HepG2 (cell line): ENCODE results near the gene FUT3. TPM values are rescaled to one million over a fixed set of nuclear protein-coding genes. Genes with fewer than 3 reads are reported as not detected.

Experiments used
- ETV6 ChIP-seq: sonication (generic); formaldehyde crosslinking; conservative IDR thresholded peaks from 2 replicates; pipeline ENCODE4 v1.4.0; 2020; ENCODE audit warnings: missing genetic modification reagents
- NCOA5 ChIP-seq: sonication (generic); formaldehyde crosslinking; IDR thresholded peaks from 2 replicates; pipeline ENCODE4 v1.4.0; 2020; ENCODE audit warnings: missing genetic modification reagents
- NFE2L2 ChIP-seq: fragments of 150-350 bp; IDR thresholded peaks from 2 replicates; pipeline ENCODE4 v1.6.1; 2014; ENCODE audit warnings: low read length
- SALL2 ChIP-seq: sonication (generic); formaldehyde crosslinking; IDR thresholded peaks from 2 replicates; pipeline ENCODE4 v1.8.1; 2023; ENCODE audit warnings: mild to moderate bottlenecking, missing genetic modification reagents, inconsistent platforms
- SOX13 ChIP-seq, 3 experiments: fragments of 450-650 bp in 1 of 3; sonication (generic) in 1 of 3; formaldehyde crosslinking in 1 of 3; IDR thresholded peaks in 2 of 3; conservative IDR thresholded peaks in 1 of 3; 2 replicates each; pipeline versions ENCODE4 v1.5.0 to v1.6.1; 2016 to 2020; ENCODE audit warnings: antibody characterized with exemption in 1 of 3, mild to moderate bottlenecking in 1 of 3, missing compliant biosample characterization in 1 of 3, missing genetic modification reagents in 1 of 3, moderate library complexity in 1 of 3
- TARDBP ChIP-seq: sonication (generic); formaldehyde crosslinking; IDR thresholded peaks from 2 replicates; pipeline ENCODE4 v1.8.0; 2022; ENCODE audit warnings: mild to moderate bottlenecking, missing genetic modification reagents
- ZNF180 ChIP-seq: sonication (generic); formaldehyde crosslinking; IDR thresholded peaks from 2 replicates; pipeline ENCODE4 v1.4.0; 2020; ENCODE audit warnings: low read depth, missing genetic modification reagents, borderline replicate concordance
- ZNF256 ChIP-seq: sonication (generic); formaldehyde crosslinking; conservative IDR thresholded peaks from 2 replicates; pipeline ENCODE4 v1.4.0; 2020; ENCODE audit warnings: missing genetic modification reagents
- ZNF547 ChIP-seq: sonication (generic); formaldehyde crosslinking; IDR thresholded peaks from 2 replicates; pipeline ENCODE4 v1.5.1; 2020; ENCODE audit warnings: mild to moderate bottlenecking, missing genetic modification reagents
- ZSCAN22 ChIP-seq: sonication (generic); formaldehyde crosslinking; IDR thresholded peaks from 2 replicates; pipeline ENCODE4 v1.4.0; 2020; ENCODE audit warnings: mild to moderate bottlenecking, missing genetic modification reagents
- polyA plus RNA-seq, 8 experiments: library from polyadenylated mRNA; depleted of rRNA in 3 of 8; stranded (reverse) in 7 of 8; unstranded in 1 of 8; fragments of >200 nt; fragmentation: Illumina TruSeq in 4 of 8; extraction: Trizol in 4 of 8; gene quantifications; 2 replicates each; pipeline versions ENCODE4 v1.2.1 to v1.2.3, GENCODE V29; 2011 to 2016; ENCODE audit warnings: low read depth in 4 of 8, missing spikeins in 1 of 8, mixed read lengths in 1 of 8; ENCODE audit not compliant: insufficient read depth in 1 of 8
- total RNA-seq, 5 experiments: library from RNA; depleted of rRNA; stranded (reverse); fragments of >200 nt; fragmentation: Illumina TruSeq; extraction: Trizol; gene quantifications; 2 replicates each; pipeline ENCODE4 v1.2.3, GENCODE V29; 2016; ENCODE audit warnings: low read depth in 1 of 5
- TF ChIP-seq, protein P1 (sequence below), 2 experiments: sonication (generic) in 1 of 2; formaldehyde crosslinking in 1 of 2; IDR thresholded peaks; 2 replicates each; pipeline versions ENCODE4 v1.4.0 to v1.6.1; 2018 to 2020; ENCODE audit warnings: missing genetic modification reagents in 2 of 2, borderline replicate concordance in 1 of 2, low read depth in 1 of 2, mild to moderate bottlenecking in 1 of 2, missing biosample characterization in 1 of 2
- TF ChIP-seq, protein P2 (sequence below): sonication (generic); formaldehyde crosslinking; IDR thresholded peaks from 2 replicates; pipeline ENCODE4 v1.8.0; 2022; ENCODE audit warnings: mild to moderate bottlenecking, missing genetic modification reagents, borderline replicate concordance
- TF ChIP-seq, protein P3 (sequence below): sonication (generic); formaldehyde crosslinking; IDR thresholded peaks from 2 replicates; pipeline ENCODE4 v1.9.0; 2021; ENCODE audit warnings: missing genetic modification reagents, mild to moderate bottlenecking, borderline replicate concordance
- TF ChIP-seq, protein P4 (sequence below): sonication (generic); formaldehyde crosslinking; IDR thresholded peaks from 2 replicates; pipeline ENCODE4 v1.5.1; 2020; ENCODE audit warnings: mild to moderate bottlenecking, missing genetic modification reagents, moderate library complexity
- TF ChIP-seq, protein P5 (sequence below): sonication (generic); formaldehyde crosslinking; IDR thresholded peaks from 2 replicates; pipeline ENCODE4 v1.4.0; 2020; ENCODE audit warnings: low read depth, mild to moderate bottlenecking, missing genetic modification reagents

Gene FUT3
- total and polyA plus RNA-seq, 2 of the 13 experiments (the other 11 are each of a cell fraction or from before 2014, with no cell fraction given): 0.53 to 1.1 TPM

DNA sequence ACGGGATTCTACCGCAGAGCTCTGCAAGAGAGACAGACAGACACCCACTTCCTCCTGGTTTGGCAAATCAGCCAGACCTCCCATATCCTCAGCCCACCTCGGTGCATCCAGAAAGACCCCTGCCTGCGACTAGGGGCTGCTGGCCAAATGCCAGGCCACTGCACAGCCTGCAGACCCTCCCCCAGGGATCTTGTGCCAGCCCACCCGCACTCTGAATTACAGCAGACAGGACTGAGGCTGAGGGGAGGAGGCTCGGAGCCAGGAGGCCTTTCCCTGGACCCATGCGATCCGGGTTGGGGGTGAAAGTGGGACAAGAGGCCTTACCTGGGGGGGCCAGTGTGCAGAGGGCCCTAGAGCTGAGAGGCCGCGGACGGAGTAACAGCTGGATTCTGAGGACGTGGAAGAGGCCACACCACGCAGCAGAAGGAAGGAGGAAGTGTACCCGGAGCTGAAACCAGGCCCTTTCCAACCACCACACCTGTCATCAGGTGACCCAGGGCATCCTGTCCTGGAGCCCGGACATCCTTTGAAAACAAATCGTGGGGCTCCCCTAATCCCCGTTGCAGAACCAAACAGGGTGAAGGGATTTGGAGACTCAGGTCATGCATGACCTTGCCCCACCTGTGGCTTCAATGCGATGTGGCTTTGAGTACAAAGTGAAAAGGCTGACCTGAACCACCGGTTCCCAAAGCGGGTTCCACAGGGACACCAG, 12.7 kb downstream of the FUT3 start (continued):
- TF ChIP-seq, protein P1, sequence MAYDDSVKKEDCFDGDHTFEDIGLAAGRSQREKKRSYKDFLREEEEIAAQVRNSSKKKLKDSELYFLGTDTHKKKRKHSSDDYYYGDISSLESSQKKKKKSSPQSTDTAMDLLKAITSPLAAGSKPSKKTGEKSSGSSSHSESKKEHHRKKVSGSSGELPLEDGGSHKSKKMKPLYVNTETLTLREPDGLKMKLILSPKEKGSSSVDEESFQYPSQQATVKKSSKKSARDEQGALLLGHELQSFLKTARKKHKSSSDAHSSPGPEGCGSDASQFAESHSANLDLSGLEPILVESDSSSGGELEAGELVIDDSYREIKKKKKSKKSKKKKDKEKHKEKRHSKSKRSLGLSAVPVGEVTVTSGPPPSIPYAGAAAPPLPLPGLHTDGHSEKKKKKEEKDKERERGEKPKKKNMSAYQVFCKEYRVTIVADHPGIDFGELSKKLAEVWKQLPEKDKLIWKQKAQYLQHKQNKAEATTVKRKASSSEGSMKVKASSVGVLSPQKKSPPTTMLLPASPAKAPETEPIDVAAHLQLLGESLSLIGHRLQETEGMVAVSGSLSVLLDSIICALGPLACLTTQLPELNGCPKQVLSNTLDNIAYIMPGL (CRISPR knock-in tag; IDR thresholded peaks at IDR 0.05; ENCODE audit: borderline replicate concordance in 1 of 2, low read depth in 1 of 2): peak in 1 of 2 experiments; percentile 41; a peak in 1 of 4 replicates
- TF ChIP-seq NFE2L2 (no peak), NCOA5 (CRISPR knock-in tag) (no peak), ZNF180 (no peak), SOX13 (IDR thresholded peaks at IDR 0.05) (no peak), SOX13 (CRISPR knock-in tag; conservative IDR thresholded peaks at IDR 0.05 in 1 of 2, IDR thresholded peaks at IDR 0.05 in 1 of 2) (no peak), SALL2 (CRISPR knock-in tag) (0 out of 2 replicates have a peak, but pooled peaks have one; percentile 16), ZSCAN22 (CRISPR knock-in tag) (no peak), TARDBP (no peak; the same call in 1 of the 2 replicates), ZNF547 (no peak; the same call in 1 of the 2 replicates), ETV6 (CRISPR knock-in tag) (no peak), ZNF256 (CRISPR knock-in tag) (peak; percentile 62; the same call in 1 of the 2 replicates)
- TF ChIP-seq, protein P2, sequence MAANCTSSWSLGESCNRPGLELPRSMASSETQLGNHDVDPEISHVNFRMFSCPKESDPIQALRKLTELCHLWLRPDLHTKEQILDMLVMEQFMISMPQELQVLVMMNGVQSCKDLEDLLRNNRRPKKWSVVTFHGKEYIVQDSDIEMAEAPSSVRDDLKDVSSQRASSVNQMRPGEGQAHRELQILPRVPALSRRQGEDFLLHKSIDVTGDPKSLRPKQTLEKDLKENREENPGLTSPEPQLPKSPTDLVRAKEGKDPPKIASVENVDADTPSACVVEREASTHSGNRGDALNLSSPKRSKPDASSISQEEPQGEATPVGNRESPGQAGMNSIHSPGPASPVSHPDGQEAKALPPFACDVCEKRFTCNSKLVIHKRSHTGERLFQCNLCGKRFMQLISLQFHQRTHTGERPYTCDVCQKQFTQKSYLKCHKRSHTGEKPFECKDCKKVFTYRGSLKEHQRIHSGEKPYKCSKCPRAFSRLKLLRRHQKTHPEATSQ: no peak
- TF ChIP-seq, protein P3, sequence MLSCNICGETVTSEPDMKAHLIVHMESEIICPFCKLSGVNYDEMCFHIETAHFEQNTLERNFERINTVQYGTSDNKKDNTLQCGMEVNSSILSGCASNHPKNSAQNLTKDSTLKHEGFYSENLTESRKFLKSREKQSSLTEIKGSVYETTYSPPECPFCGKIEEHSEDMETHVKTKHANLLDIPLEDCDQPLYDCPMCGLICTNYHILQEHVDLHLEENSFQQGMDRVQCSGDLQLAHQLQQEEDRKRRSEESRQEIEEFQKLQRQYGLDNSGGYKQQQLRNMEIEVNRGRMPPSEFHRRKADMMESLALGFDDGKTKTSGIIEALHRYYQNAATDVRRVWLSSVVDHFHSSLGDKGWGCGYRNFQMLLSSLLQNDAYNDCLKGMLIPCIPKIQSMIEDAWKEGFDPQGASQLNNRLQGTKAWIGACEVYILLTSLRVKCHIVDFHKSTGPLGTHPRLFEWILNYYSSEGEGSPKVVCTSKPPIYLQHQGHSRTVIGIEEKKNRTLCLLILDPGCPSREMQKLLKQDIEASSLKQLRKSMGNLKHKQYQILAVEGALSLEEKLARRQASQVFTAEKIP (CRISPR knock-in tag): no peak
- TF ChIP-seq, protein P4, sequence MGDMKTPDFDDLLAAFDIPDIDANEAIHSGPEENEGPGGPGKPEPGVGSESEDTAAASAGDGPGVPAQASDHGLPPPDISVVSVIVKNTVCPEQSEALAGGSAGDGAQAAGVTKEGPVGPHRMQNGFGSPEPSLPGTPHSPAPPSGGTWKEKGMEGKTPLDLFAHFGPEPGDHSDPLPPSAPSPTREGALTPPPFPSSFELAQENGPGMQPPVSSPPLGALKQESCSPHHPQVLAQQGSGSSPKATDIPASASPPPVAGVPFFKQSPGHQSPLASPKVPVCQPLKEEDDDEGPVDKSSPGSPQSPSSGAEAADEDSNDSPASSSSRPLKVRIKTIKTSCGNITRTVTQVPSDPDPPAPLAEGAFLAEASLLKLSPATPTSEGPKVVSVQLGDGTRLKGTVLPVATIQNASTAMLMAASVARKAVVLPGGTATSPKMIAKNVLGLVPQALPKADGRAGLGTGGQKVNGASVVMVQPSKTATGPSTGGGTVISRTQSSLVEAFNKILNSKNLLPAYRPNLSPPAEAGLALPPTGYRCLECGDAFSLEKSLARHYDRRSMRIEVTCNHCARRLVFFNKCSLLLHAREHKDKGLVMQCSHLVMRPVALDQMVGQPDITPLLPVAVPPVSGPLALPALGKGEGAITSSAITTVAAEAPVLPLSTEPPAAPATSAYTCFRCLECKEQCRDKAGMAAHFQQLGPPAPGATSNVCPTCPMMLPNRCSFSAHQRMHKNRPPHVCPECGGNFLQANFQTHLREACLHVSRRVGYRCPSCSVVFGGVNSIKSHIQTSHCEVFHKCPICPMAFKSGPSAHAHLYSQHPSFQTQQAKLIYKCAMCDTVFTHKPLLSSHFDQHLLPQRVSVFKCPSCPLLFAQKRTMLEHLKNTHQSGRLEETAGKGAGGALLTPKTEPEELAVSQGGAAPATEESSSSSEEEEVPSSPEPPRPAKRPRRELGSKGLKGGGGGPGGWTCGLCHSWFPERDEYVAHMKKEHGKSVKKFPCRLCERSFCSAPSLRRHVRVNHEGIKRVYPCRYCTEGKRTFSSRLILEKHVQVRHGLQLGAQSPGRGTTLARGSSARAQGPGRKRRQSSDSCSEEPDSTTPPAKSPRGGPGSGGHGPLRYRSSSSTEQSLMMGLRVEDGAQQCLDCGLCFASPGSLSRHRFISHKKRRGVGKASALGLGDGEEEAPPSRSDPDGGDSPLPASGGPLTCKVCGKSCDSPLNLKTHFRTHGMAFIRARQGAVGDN (CRISPR knock-in tag): peak; percentile 83
- TF ChIP-seq, protein P5, sequence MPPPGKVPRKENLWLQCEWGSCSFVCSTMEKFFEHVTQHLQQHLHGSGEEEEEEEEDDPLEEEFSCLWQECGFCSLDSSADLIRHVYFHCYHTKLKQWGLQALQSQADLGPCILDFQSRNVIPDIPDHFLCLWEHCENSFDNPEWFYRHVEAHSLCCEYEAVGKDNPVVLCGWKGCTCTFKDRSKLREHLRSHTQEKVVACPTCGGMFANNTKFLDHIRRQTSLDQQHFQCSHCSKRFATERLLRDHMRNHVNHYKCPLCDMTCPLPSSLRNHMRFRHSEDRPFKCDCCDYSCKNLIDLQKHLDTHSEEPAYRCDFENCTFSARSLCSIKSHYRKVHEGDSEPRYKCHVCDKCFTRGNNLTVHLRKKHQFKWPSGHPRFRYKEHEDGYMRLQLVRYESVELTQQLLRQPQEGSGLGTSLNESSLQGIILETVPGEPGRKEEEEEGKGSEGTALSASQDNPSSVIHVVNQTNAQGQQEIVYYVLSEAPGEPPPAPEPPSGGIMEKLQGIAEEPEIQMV: no peak
